Fibroblast of pulmonary artery (primary cell): Measurements from ENCODE around the gene BBS9.

ENCODE experiments used
- DNase-seq: peaks from one replicate; pipeline ENCODE4 v3.0.0-alpha.2; 2010; ENCODE audit warnings: low read depth
- H3K4me3 ChIP-seq: replicated peaks from 2 replicates; pipeline ENCODE4 v1.5.1; 2011; ENCODE audit warnings: low read depth, mild to moderate bottlenecking, control low read depth, low read length, moderate library complexity
- TF ChIP-seq, protein P1 (sequence below): IDR thresholded peaks from 2 replicates; pipeline ENCODE4 v1.5.1; 2011; ENCODE audit warnings: mild to moderate bottlenecking, control low read depth, low read length, inconsistent platforms; ENCODE audit errors: missing control alignments

Gene BBS9

DNA sequence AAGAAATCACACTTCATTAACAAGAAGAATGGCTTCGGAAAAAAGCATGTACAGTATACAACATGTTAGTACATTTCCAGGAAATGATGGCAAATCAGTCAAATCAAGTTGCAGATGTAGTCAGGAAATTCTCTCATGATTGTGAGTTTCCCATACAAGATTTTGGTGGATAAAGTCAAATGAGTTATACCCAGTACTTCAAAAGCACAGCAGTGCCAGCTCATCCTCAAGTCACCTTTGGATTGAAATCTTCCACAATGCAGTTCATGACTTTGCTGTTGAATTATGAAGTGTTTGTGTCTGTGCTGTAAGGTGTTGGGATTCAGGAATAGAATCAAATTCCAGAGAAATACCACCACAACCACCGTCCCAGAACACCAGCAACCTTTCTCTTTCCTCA, 474.7 kb downstream of the BBS9 start:
- no peak for DNase-seq
- no peak overlapping the region for H3K4me3 ChIP-seq
- TF ChIP-seq, protein P1, sequence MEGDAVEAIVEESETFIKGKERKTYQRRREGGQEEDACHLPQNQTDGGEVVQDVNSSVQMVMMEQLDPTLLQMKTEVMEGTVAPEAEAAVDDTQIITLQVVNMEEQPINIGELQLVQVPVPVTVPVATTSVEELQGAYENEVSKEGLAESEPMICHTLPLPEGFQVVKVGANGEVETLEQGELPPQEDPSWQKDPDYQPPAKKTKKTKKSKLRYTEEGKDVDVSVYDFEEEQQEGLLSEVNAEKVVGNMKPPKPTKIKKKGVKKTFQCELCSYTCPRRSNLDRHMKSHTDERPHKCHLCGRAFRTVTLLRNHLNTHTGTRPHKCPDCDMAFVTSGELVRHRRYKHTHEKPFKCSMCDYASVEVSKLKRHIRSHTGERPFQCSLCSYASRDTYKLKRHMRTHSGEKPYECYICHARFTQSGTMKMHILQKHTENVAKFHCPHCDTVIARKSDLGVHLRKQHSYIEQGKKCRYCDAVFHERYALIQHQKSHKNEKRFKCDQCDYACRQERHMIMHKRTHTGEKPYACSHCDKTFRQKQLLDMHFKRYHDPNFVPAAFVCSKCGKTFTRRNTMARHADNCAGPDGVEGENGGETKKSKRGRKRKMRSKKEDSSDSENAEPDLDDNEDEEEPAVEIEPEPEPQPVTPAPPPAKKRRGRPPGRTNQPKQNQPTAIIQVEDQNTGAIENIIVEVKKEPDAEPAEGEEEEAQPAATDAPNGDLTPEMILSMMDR: no peak

DNA sequence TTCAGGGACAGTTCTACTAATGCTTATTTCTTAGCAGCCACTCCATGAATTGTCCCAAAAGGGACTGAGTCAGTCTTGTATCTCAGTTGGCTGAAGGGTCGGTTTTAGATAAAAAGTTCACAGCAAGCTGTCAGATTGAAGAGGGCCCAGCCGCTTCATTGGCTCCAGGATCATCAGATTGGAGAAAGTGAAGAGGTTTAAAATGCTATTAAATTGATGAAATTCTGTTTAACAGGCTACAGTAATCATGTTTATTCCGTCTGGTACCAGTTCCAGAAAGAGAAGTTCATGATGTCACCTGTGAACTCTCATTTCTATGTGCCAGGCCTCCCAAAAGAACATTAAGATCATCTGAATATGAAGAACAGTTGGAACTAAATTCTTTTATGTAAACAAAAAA, 481.6 kb downstream of the BBS9 start:
- no peak overlapping the region for H3K4me3 ChIP-seq
- TF ChIP-seq, protein P1: no peak

DNA sequence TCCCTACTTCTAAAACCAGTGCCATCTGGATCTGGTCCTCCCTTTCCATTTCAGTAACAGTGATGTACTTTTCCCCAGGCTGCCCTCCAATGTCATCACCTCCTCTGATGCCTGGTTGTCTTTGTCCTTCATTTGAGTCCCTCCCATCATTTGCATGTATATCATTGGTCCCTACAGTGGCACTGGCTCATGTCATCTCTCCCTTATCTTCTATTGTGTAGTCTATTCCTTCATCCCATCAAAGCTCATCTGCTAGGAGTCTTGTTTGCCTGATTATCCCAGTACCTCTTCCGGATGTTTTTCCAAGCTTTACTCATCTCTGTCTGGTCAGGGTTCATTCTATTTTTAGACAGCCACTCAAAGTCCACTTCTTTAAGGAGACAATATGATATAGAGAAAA, 483.1 kb downstream of the BBS9 start:
- H3K4me3 ChIP-seq: no peak overlapping the region
- no peak for DNase-seq
- TF ChIP-seq, protein P1: no peak

More for the DNA sequence above, 481.6 kb downstream of the BBS9 start:
- no peak for DNase-seq

DNA sequence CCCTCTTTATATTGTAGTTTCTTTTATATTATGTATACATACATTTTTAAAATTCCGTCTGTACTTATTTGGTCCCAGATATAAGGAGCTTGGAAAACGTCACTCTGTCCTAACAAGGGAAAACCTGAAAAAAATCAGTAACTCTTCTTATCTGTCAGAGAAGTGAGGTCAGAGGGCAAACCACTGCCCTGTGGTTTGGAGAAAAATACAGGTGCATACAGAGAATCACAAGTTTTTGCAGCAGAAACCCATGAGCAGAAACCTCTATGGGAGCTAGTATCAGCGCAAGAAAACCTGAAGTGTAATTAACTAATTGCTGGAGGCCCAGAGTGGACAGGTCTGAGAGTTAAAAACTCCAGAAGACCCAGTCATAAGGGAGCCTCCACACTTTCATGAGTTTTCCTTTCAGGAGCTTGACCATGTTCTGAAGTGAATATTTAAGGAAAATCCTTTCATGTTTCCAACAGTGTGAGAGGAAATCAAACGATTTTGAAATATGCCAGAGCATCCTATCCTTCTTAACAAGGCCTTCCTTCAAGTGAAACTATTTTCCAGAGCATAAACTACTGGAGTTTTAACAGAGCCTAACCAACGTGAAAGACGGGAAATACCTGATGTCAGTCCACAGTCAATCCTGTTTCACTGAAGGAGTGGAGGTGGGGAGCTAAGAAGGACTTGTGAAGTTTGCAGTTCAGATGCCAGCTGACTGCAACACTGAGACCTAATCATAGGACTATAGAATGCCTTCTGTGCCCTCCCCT, 485.2 kb downstream of the BBS9 start:
- DNase-seq: no peak
- H3K4me3 ChIP-seq: no peak overlapping the region
- TF ChIP-seq, protein P1: no peak

DNA sequence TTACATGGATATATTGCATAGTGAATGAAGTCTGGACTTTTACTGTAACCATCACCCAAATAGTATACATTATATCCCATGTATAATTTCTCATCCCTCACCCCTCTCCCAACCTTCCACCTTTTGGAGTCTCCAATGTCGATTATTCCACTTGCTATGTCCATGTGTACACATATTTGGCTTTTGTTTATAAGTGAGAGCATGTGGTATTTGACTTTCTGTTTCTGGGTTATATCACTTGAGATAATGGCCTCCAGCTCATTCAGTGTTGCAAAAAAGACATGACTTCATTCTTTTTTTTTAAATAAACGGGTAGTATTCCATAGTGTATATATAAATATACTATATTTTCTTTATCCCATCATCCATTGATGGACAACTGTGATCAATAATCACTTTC, 487.4 kb downstream of the BBS9 start:
- no peak overlapping the region for H3K4me3 ChIP-seq
- DNase-seq: no peak
- TF ChIP-seq, protein P1: no peak

DNA sequence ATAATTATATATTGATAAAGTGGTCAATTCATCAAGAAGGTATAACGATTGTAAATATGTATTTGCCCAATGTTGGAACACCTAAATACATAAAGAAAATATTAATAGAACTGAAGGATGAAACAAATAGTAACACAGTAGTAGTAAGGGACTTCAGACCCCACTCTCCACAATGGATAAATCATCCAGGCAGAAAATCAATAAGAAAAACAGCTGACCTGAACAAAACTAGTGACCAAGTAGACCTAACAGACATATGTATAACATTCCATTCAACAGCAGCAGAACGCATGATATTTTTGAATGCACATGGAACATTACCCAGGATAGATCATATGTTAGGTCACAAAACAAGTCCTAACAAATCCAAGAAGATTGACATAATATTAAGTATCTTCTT, 489.9 kb downstream of the BBS9 start:
- TF ChIP-seq, protein P1: no peak
- no peak for DNase-seq
- no peak overlapping the region for H3K4me3 ChIP-seq

DNA sequence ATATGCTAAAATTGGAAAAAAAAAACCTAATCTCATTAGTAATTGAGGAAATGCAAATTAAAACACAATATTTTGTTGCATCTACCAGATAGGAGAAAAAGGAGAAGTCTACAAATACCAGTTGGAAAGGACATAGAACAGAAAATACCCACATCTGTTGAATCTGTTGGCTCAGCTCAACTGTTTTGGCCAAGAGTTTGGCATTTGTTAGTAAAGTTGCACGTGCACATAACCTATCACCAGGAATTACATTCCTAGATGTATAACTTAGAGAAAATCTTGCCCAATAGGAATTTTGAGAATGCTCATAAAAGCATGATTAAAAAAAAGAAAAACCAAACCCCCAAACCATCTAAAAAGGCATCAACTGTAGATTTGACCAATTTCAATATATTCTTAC, 493.9 kb downstream of the BBS9 start:
- no peak overlapping the region for H3K4me3 ChIP-seq
- TF ChIP-seq, protein P1: no peak
- no peak for DNase-seq
